Esophagus muscularis mucosa (tissue), 4 donors: Measurements from ENCODE around the gene THSD4. TPM values are rescaled to one million over a fixed set of nuclear protein-coding genes. Genes with fewer than 3 reads are reported as not detected.

Source experiments
- DNase-seq: peaks from one replicate; pipeline ENCODE4 v3.0.0-alpha.2; 2017; ENCODE audit errors: extremely low spot score
- H3K27ac ChIP-seq, 4 donors: fragments of 200-600 bp; sonication (generic); replicated peaks in 1 of 4; 1 replicate in 3 of 4; 2 replicates in 1 of 4; pipeline ENCODE4 v1.5.1; 2016 to 2019; ENCODE audit warnings: mild to moderate bottlenecking in 1 of 4
- H3K27me3 ChIP-seq, 4 donors: fragments of 200-600 bp; sonication (generic); one replicate each; pipeline versions ENCODE4 v1.5.1 to v1.6.0; 2016 to 2019
- H3K36me3 ChIP-seq, 4 donors: fragments of 200-600 bp; sonication (generic); one replicate each; pipeline ENCODE4 v1.5.1; 2016 to 2019
- H3K4me1 ChIP-seq, 4 donors: fragments of 200-600 bp; sonication (generic); one replicate each; pipeline ENCODE4 v1.5.1; 2016 to 2019
- H3K4me3 ChIP-seq, 4 donors: fragments of 200-600 bp; sonication (generic); 1 replicate in 2 of 4; 2 replicates in 2 of 4; pipeline ENCODE4 v1.5.1; 2016 to 2019; ENCODE audit warnings: mild to moderate bottlenecking in 4 of 4, moderate library complexity in 1 of 4
- H3K9me3 ChIP-seq, 4 donors: fragments of 200-600 bp; sonication (generic); 1 replicate in 3 of 4; 2 replicates in 1 of 4; pipeline ENCODE4 v1.5.1; 2016 to 2019
- EP300 ChIP-seq: sonication (generic); formaldehyde crosslinking; IDR thresholded peaks from one replicate; pipeline ENCODE4 v1.6.1; 2017; ENCODE audit warnings: antibody characterized with exemption
- POLR2A ChIP-seq: fragments of 450-650 bp; IDR thresholded peaks from one replicate; pipeline ENCODE4 v1.6.1; 2017; ENCODE audit warnings: antibody characterized with exemption, moderate library complexity, mild to moderate bottlenecking, low read depth
- POLR2AphosphoS5 ChIP-seq, 2 donors: sonication (generic); formaldehyde crosslinking; IDR thresholded peaks; one replicate each; pipeline ENCODE4 v1.6.1; 2017; ENCODE audit warnings: antibody characterized with exemption in 2 of 2
- WGBS: methylation state at CpG from one replicate; pipeline ENCODE4 v1.1.5; 2018; 5-methylcytosine and 5-hydroxymethylcytosine counted together
- intact Hi-C: fragments of 100-400 bp; cut with DNase I; formaldehyde crosslinking; loops from one replicate; pipeline ENCODE4 v1.15.1; 2023
- total RNA-seq, 4 donors: library from RNA; depleted of rRNA; stranded (reverse); fragments of >200 nt; gene quantifications; one replicate each; pipeline versions ENCODE4 v1.1.0 to v1.2.1, GENCODE V29; 2016
- TF ChIP-seq, protein P1 (sequence below), 3 experiments: fragments of 200-600 bp in 2 of 3; fragments of 450-650 bp in 1 of 3; sonication (generic) in 2 of 3; IDR thresholded peaks; one replicate each; pipeline ENCODE4 v1.5.1; 2017 to 2019; ENCODE audit warnings: antibody characterized with exemption in 3 of 3, mild to moderate bottlenecking in 2 of 3, moderate library complexity in 1 of 3

The THSD4 gene
- total RNA-seq, 4 donors from 2014 or later: 3.2 to 6.6 (median 5.6) TPM

DNA sequence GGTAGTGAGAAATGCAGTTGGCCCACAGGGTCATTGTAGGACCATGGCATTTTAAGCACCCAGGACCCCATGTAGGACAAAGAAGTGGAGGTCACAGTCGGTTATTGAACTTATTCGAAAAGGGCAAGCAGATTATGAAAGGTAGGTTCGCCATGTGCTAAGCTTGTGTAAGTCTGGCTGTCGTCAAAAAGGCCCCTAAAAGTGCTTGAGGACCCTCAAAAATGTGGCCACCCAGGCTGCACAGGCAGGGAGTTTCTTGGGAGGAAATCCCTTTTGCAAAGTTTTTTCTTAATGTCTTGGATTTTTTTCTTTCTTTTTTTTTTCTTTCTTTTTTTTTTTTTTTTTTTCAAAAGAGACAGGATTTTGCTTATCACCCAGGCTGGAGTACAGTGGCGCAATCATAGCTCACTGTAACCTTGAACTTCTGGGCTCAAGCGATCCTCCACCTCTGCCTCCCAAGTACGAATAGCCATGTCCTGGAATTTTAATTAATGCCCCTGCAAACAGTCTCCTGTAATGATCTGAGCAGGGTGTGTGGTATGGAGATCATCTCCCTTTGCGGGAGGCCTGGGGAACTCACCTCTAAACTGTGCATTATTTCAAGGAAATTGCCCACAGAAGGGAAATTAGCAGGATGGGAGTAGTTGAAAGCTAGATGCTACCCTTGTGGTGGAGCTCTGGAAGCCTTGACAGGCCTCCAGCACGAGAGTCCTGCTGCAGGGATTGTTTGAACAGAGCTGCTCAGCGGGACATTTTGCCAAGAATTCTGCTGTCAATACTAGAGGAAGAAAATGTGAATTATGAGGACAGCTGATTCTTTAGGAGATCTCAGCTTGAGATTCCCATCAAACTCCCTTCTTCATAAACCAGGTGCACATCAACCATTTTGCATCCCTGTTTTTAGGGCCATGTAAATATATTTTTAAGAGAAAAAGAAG, 28.4 kb downstream of the THSD4 start:
- Histone ChIP-seq H3K4me3 (no peak overlapping the region), H3K9me3 (no peaks in the 10 kb centered on the region), H3K36me3 (no peaks in the 10 kb centered on the region), H3K4me1 (peaks cover 7 to 23% (median 13%) of the 10 kb centered on the region in 4 donors), H3K27me3 (no peaks in the 10 kb centered on the region), H3K27ac (no peak overlapping the region)
- DNase-seq: peak; percentile 57
- WGBS: 87% methylated on average over 10 of the region's 10 CpGs
- TF ChIP-seq POLR2AphosphoS5 (IDR thresholded peaks at IDR 0.05): no peak
- no peak for TF ChIP-seq POLR2A
- TF ChIP-seq EP300: no peak
- TF ChIP-seq, protein P1, sequence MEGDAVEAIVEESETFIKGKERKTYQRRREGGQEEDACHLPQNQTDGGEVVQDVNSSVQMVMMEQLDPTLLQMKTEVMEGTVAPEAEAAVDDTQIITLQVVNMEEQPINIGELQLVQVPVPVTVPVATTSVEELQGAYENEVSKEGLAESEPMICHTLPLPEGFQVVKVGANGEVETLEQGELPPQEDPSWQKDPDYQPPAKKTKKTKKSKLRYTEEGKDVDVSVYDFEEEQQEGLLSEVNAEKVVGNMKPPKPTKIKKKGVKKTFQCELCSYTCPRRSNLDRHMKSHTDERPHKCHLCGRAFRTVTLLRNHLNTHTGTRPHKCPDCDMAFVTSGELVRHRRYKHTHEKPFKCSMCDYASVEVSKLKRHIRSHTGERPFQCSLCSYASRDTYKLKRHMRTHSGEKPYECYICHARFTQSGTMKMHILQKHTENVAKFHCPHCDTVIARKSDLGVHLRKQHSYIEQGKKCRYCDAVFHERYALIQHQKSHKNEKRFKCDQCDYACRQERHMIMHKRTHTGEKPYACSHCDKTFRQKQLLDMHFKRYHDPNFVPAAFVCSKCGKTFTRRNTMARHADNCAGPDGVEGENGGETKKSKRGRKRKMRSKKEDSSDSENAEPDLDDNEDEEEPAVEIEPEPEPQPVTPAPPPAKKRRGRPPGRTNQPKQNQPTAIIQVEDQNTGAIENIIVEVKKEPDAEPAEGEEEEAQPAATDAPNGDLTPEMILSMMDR (IDR thresholded peaks at IDR 0.05): no peak
- intact Hi-C loops: no loop called here

DNA sequence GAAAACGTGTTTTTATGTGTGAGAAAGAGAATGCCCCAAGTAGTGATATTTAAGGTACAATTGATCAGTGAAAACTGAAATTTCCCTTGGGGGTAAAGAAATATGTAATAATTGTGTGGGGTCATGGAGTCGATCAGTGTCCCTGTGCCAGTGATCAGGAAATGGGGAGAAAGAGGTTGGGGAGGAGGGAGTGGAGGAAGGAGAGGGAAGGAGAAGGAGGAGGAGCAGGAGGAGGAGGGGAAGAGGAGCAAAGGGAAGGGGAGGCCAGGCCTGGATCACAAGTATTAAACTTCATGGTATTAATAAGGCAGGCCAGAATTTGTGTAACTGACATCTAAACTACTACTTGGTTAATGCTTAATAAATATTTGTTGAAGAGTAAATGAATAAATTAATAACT, 30.4 kb downstream of the THSD4 start:
- intact Hi-C loops: no loop called here
- Histone ChIP-seq H3K4me1 (peaks cover 24 to 41% (median 25%) of the 10 kb centered on the region in 4 donors), H3K4me3 (no peak overlapping the region), H3K27ac (no peak overlapping the region), H3K9me3 (no peaks in the 10 kb centered on the region), H3K27me3 (no peaks in the 10 kb centered on the region), H3K36me3 (no peaks in the 10 kb centered on the region)
- TF ChIP-seq POLR2AphosphoS5 (IDR thresholded peaks at IDR 0.05): no peak
- TF ChIP-seq, protein P1 (IDR thresholded peaks at IDR 0.05): no peak
- no peak for TF ChIP-seq POLR2A
- no peak for TF ChIP-seq EP300
- DNase-seq: peak; percentile 47
- WGBS: 83% methylated on average over 2 of the region's 2 CpGs

DNA sequence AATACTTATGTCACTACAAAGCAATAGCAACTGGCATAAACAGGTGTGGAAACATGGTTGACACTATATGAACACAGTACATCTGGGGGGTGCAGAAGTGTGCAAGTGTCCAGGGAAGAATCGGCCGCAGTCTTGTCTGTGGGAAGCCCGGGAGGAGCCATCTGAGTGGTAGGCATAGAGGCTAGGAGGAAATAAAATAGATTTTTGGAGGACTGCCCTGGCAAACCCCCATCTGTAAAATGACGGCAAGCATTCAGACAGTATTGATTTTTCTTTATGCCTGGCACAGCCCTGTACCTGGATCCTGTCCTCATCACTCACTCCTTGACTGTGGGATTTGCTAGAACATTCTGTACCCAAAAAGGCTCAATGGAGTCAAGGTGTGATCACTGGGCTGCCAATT, 31.3 kb downstream of the THSD4 start:
- intact Hi-C loops: no loop called here
- no peak for TF ChIP-seq POLR2AphosphoS5 (IDR thresholded peaks at IDR 0.05)
- TF ChIP-seq POLR2A: no peak
- TF ChIP-seq EP300: no peak
- TF ChIP-seq, protein P1 (IDR thresholded peaks at IDR 0.05): no peak
- Histone ChIP-seq H3K4me1 (peaks cover 27 to 45% (median 32%) of the 10 kb centered on the region in 4 donors), H3K27ac (no peak overlapping the region), H3K4me3 (no peak overlapping the region), H3K36me3 (no peaks in the 10 kb centered on the region), H3K9me3 (no peaks in the 10 kb centered on the region), H3K27me3 (no peaks in the 10 kb centered on the region)
- WGBS: 74% methylated on average over 4 of the region's 4 CpGs
- peak; percentile 70 for DNase-seq

DNA sequence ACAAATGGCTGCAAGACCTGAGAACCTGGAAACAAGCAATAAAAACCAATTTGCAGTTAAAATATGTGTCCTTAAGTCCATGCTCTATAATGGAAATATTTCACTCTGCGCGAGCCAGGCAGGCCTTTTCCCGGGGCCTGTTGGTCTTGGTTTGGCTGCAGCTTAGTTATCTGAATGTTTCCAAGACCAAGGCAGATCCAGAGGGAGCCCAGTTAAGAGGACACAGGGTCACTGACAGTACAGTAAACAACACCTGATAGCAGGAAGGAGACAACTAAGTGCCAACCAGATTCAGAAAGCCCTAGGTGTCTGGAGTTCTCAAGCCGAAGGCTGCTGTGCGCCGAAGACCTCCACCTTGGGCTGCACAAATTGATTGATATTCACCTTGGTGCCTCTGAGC, 32.8 kb downstream of the THSD4 start:
- intact Hi-C loops: no loop called here
- Histone ChIP-seq H3K27ac (no peak overlapping the region), H3K9me3 (no peaks in the 10 kb centered on the region), H3K4me3 (no peak overlapping the region), H3K27me3 (no peaks in the 10 kb centered on the region), H3K36me3 (no peaks in the 10 kb centered on the region), H3K4me1 (peaks cover 27 to 52% (median 32%) of the 10 kb centered on the region in 4 donors)
- no peak for DNase-seq
- WGBS: 96% methylated on average over 6 of the region's 6 CpGs
- TF ChIP-seq POLR2AphosphoS5 (IDR thresholded peaks at IDR 0.05) (no peak), EP300 (no peak), POLR2A (no peak)
- TF ChIP-seq, protein P1 (IDR thresholded peaks at IDR 0.05): no peak
